GM23338 (cell line): Measurements from ENCODE around the gene TSPAN12. TPM values are rescaled to one million over a fixed set of nuclear protein-coding genes. Genes with fewer than 3 reads are reported as not detected.

Experiments used
- ATAC-seq: fragments of 200-7000 bp; cut with Tn5 transposase; 3 replicates; pipeline ENCODE4 v1.9.1; 2020
- DNase-seq: peaks from one replicate; pipeline ENCODE4 v3.0.0-alpha.2; 2015; ENCODE audit warnings: low spot score
- H2AFZ ChIP-seq: fragments of 200-600 bp; sonication (generic); 2 replicates; pipeline ENCODE4 v1.8.0; 2016; ENCODE audit warnings: antibody characterized with exemption, mild to moderate bottlenecking, moderate library complexity
- H3F3A ChIP-seq: fragments of 200-600 bp; sonication (generic); replicated peaks from 2 replicates; pipeline ENCODE4 v1.8.0; 2017; ENCODE audit warnings: antibody characterized with exemption, mixed run types, low read depth
- H3K27ac ChIP-seq: fragments of 200-600 bp; sonication (generic); 2 replicates; pipeline ENCODE4 v1.6.1; 2016; ENCODE audit warnings: low read depth
- H3K27me3 ChIP-seq: fragments of 200-600 bp; sonication (generic); 2 replicates; pipeline ENCODE4 v1.8.0; 2016; ENCODE audit warnings: mild to moderate bottlenecking, mixed run types, moderate library complexity; ENCODE audit not compliant: insufficient read depth
- H3K36me3 ChIP-seq: fragments of 200-600 bp; sonication (generic); 2 replicates; pipeline ENCODE4 v1.8.0; 2016; ENCODE audit warnings: mild to moderate bottlenecking; ENCODE audit not compliant: insufficient read depth
- H3K4me1 ChIP-seq: fragments of 200-600 bp; sonication (generic); 2 replicates; pipeline ENCODE4 v1.8.0; 2016; ENCODE audit warnings: mild to moderate bottlenecking, moderate library complexity; ENCODE audit not compliant: insufficient read depth
- H3K4me2 ChIP-seq: fragments of 200-600 bp; sonication (generic); 2 replicates; pipeline ENCODE4 v1.7.1; 2017; ENCODE audit warnings: mixed run types
- H3K4me3 ChIP-seq: fragments of 200-600 bp; sonication (generic); 2 replicates; pipeline ENCODE4 v1.6.1; 2016; ENCODE audit warnings: mixed run types
- H3K79me2 ChIP-seq: fragments of 200-600 bp; sonication (generic); replicated peaks from 2 replicates; pipeline ENCODE4 v1.8.0; 2017; ENCODE audit warnings: mild to moderate bottlenecking; ENCODE audit not compliant: insufficient read depth
- H3K9me2 ChIP-seq: fragments of 200-600 bp; sonication (generic); 2 replicates; pipeline ENCODE4 v1.8.0; 2017; ENCODE audit not compliant: insufficient read depth
- H4K20me1 ChIP-seq: fragments of 200-600 bp; sonication (generic); replicated peaks from 2 replicates; pipeline ENCODE4 v1.8.0; 2017; ENCODE audit warnings: mild to moderate bottlenecking; ENCODE audit not compliant: insufficient read depth
- H3K27ac Mint-ChIP-seq: 2 replicates; pipeline ENCODE4 v1.8.0; 2020; ENCODE audit warnings: inconsistent platforms, mild to moderate bottlenecking, moderate library complexity, mixed read lengths
- H3K27me3 Mint-ChIP-seq: 3 replicates; pipeline ENCODE4 v1.8.0; 2022; ENCODE audit warnings: low read depth, mild to moderate bottlenecking, moderate library complexity, mixed read lengths, inconsistent platforms; ENCODE audit not compliant: insufficient read depth, poor library complexity
- H3K36me3 Mint-ChIP-seq: 3 replicates; pipeline ENCODE4 v1.8.0; 2021; ENCODE audit warnings: low read depth, mild to moderate bottlenecking, inconsistent platforms, moderate library complexity, mixed read lengths
- H3K4me1 Mint-ChIP-seq: 3 replicates; pipeline ENCODE4 v1.8.0; 2020; ENCODE audit warnings: mild to moderate bottlenecking, inconsistent platforms, mixed read lengths
- H3K4me3 Mint-ChIP-seq: 3 replicates; pipeline ENCODE4 v1.8.0; 2021; ENCODE audit warnings: moderate library complexity, mild to moderate bottlenecking, inconsistent platforms, mixed read lengths
- H3K9me3 Mint-ChIP-seq: 3 replicates; pipeline ENCODE4 v1.8.0; 2020; ENCODE audit warnings: moderate library complexity, mild to moderate bottlenecking, inconsistent platforms, mixed read lengths
- CREB1 ChIP-seq: fragments of 250-450 bp; sonication (Bioruptor Pico); IDR thresholded peaks from 2 replicates; pipeline ENCODE4 v1.5.0; 2020; ENCODE audit warnings: low read depth, mild to moderate bottlenecking, moderate library complexity
- EZH2 ChIP-seq: fragments of 200-600 bp; sonication (generic); IDR thresholded peaks from one replicate; pipeline ENCODE4 v1.8.0; 2017; ENCODE audit warnings: antibody characterized with exemption, mild to moderate bottlenecking, low read depth; ENCODE audit not compliant: unreplicated experiment
- EZH2phosphoT487 ChIP-seq: fragments of 200-600 bp; sonication (generic); IDR thresholded peaks from one replicate; pipeline ENCODE4 v1.8.1; 2018; ENCODE audit warnings: antibody characterized with exemption; ENCODE audit not compliant: unreplicated experiment
- JUNB ChIP-seq: IDR thresholded peaks from one replicate; pipeline ENCODE4 v1.6.1; 2016; ENCODE audit warnings: antibody characterized with exemption; ENCODE audit not compliant: unreplicated experiment
- NANOG ChIP-seq: IDR thresholded peaks from 2 replicates; pipeline ENCODE4 v1.6.1; 2016; ENCODE audit warnings: antibody characterized with exemption, borderline replicate concordance
- POLR2AphosphoS5 ChIP-seq: IDR thresholded peaks from 2 replicates; pipeline ENCODE4 v1.6.1; 2016; ENCODE audit warnings: antibody characterized with exemption, low read depth
- STAT1 ChIP-seq: IDR thresholded peaks from one replicate; pipeline ENCODE4 v1.6.1; 2016; ENCODE audit warnings: antibody characterized with exemption; ENCODE audit not compliant: unreplicated experiment
- ZNF114 ChIP-seq: fragments of 250-450 bp; sonication (Bioruptor Pico); IDR thresholded peaks from 2 replicates; pipeline ENCODE4 v1.5.0; 2020; ENCODE audit warnings: mild to moderate bottlenecking, moderate library complexity
- ZNF331 ChIP-seq: fragments of 250-450 bp; sonication (Bioruptor Pico); IDR thresholded peaks from 2 replicates; pipeline ENCODE4 v1.5.0; 2020; ENCODE audit warnings: low read depth, mild to moderate bottlenecking, moderate library complexity
- polyA plus RNA-seq: library from polyadenylated mRNA; unstranded; fragments of >200 nt; fragmentation: Nextera tagmentation; extraction: Ambion mirVana; gene quantifications from 2 replicates; pipeline ENCODE4 v1.2.1, GENCODE V29; 2016
- total RNA-seq: library from RNA; depleted of rRNA; stranded (reverse); fragments of >200 nt; shearing (Covaris generic); gene quantifications from 2 replicates; pipeline ENCODE4 v1.2.3, GENCODE V29; 2014
- TF ChIP-seq, protein P1 (sequence below): IDR thresholded peaks from 2 replicates; pipeline ENCODE4 v1.6.1; 2016; ENCODE audit warnings: antibody characterized with exemption
- TF ChIP-seq, protein P2 (sequence below): fragments of 250-450 bp; sonication (Bioruptor Pico); IDR thresholded peaks from 2 replicates; pipeline ENCODE4 v1.5.0; 2020; ENCODE audit warnings: mild to moderate bottlenecking, moderate library complexity
- TF ChIP-seq, protein P3 (sequence below), 2 experiments: fragments of 200-600 bp in 1 of 2; sonication (generic) in 1 of 2; conservative IDR thresholded peaks; 2 replicates each; pipeline versions ENCODE4 v1.5.1 to v1.6.1; 2016 to 2017; ENCODE audit warnings: antibody characterized with exemption in 2 of 2, low read depth in 2 of 2, mild to moderate bottlenecking in 2 of 2, moderate library complexity in 1 of 2
- TF ChIP-seq, protein P4 (sequence below): IDR thresholded peaks from one replicate; pipeline ENCODE4 v1.6.1; 2018; ENCODE audit warnings: antibody characterized with exemption; ENCODE audit not compliant: unreplicated experiment

TSPAN12 gene
- total and polyA plus RNA-seq, 2 experiments from 2014 or later = 9.7 to 11.7 TPM

DNA sequence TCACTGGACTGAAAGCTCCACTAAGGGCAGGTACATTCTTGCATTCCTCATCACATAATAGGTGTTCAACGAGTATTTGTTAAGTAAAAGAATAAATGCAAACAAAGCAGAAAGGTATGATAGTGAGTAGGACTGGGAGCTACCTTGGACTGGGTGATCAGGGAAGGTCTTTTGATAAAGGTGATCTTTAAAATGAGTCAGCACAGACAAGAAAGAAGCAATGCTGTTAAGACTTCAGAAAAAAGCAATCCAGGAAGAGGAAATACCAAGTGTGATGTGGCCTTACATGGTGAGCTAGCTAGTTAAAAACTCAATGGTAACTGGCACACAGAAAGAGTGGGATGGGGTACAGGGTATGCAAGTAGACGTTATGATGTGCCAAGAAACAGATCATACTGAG lies 40.1 kb downstream of the TSPAN12 start:
- Histone ChIP-seq H3K4me3 (no peak overlapping the region), H4K20me1 (no peaks in the 10 kb centered on the region), H3F3A (no peaks in the 10 kb centered on the region), H2AFZ (no peak overlapping the region), H3K36me3 (no peaks in the 10 kb centered on the region), H3K4me1 (peaks cover 13% of the 10 kb centered on the region), H3K27ac (no peak overlapping the region; the same call in 1 of the 2 replicates), H3K79me2 (no peaks in the 10 kb centered on the region), H3K27me3 (no peaks in the 10 kb centered on the region), H3K4me2 (no peak overlapping the region), H3K9me2 (no peaks in the 10 kb centered on the region)
- TF ChIP-seq CREB1 (CRISPR knock-in tag) (no peak), ZNF114 (no peak), POLR2AphosphoS5 (no peak), ZNF331 (CRISPR knock-in tag) (no peak), EZH2 (no peak), NANOG (no peak), JUNB (no peak), EZH2phosphoT487 (no peak), STAT1 (no peak)
- TF ChIP-seq, protein P1, sequence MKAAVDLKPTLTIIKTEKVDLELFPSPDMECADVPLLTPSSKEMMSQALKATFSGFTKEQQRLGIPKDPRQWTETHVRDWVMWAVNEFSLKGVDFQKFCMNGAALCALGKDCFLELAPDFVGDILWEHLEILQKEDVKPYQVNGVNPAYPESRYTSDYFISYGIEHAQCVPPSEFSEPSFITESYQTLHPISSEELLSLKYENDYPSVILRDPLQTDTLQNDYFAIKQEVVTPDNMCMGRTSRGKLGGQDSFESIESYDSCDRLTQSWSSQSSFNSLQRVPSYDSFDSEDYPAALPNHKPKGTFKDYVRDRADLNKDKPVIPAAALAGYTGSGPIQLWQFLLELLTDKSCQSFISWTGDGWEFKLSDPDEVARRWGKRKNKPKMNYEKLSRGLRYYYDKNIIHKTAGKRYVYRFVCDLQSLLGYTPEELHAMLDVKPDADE = no peak
- TF ChIP-seq, protein P2, sequence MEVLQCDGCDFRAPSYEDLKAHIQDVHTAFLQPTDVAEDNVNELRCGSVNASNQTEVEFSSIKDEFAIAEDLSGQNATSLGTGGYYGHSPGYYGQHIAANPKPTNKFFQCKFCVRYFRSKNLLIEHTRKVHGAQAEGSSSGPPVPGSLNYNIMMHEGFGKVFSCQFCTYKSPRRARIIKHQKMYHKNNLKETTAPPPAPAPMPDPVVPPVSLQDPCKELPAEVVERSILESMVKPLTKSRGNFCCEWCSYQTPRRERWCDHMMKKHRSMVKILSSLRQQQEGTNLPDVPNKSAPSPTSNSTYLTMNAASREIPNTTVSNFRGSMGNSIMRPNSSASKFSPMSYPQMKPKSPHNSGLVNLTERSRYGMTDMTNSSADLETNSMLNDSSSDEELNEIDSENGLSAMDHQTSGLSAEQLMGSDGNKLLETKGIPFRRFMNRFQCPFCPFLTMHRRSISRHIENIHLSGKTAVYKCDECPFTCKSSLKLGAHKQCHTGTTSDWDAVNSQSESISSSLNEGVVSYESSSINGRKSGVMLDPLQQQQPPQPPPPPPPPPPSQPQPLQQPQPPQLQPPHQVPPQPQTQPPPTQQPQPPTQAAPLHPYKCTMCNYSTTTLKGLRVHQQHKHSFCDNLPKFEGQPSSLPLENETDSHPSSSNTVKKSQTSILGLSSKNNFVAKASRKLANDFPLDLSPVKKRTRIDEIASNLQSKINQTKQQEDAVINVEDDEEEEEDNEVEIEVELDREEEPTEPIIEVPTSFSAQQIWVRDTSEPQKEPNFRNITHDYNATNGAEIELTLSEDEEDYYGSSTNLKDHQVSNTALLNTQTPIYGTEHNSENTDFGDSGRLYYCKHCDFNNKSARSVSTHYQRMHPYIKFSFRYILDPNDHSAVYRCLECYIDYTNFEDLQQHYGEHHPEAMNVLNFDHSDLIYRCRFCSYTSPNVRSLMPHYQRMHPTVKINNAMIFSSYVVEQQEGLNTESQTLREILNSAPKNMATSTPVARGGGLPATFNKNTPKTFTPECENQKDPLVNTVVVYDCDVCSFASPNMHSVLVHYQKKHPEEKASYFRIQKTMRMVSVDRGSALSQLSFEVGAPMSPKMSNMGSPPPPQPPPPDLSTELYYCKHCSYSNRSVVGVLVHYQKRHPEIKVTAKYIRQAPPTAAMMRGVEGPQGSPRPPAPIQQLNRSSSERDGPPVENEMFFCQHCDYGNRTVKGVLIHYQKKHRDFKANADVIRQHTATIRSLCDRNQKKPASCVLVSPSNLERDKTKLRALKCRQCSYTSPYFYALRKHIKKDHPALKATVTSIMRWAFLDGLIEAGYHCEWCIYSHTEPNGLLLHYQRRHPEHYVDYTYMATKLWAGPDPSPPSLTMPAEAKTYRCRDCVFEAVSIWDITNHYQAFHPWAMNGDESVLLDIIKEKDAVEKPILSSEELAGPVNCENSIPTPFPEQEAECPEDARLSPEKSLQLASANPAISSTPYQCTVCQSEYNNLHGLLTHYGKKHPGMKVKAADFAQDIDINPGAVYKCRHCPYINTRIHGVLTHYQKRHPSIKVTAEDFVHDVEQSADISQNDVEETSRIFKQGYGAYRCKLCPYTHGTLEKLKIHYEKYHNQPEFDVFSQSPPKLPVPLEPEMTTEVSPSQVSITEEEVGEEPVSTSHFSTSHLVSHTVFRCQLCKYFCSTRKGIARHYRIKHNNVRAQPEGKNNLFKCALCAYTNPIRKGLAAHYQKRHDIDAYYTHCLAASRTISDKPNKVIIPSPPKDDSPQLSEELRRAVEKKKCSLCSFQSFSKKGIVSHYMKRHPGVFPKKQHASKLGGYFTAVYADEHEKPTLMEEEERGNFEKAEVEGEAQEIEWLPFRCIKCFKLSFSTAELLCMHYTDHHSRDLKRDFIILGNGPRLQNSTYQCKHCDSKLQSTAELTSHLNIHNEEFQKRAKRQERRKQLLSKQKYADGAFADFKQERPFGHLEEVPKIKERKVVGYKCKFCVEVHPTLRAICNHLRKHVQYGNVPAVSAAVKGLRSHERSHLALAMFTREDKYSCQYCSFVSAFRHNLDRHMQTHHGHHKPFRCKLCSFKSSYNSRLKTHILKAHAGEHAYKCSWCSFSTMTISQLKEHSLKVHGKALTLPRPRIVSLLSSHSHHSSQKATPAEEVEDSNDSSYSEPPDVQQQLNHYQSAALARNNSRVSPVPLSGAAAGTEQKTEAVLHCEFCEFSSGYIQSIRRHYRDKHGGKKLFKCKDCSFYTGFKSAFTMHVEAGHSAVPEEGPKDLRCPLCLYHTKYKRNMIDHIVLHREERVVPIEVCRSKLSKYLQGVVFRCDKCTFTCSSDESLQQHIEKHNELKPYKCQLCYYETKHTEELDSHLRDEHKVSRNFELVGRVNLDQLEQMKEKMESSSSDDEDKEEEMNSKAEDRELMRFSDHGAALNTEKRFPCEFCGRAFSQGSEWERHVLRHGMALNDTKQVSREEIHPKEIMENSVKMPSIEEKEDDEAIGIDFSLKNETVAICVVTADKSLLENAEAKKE (CRISPR knock-in tag) = no peak
- TF ChIP-seq, protein P3, sequence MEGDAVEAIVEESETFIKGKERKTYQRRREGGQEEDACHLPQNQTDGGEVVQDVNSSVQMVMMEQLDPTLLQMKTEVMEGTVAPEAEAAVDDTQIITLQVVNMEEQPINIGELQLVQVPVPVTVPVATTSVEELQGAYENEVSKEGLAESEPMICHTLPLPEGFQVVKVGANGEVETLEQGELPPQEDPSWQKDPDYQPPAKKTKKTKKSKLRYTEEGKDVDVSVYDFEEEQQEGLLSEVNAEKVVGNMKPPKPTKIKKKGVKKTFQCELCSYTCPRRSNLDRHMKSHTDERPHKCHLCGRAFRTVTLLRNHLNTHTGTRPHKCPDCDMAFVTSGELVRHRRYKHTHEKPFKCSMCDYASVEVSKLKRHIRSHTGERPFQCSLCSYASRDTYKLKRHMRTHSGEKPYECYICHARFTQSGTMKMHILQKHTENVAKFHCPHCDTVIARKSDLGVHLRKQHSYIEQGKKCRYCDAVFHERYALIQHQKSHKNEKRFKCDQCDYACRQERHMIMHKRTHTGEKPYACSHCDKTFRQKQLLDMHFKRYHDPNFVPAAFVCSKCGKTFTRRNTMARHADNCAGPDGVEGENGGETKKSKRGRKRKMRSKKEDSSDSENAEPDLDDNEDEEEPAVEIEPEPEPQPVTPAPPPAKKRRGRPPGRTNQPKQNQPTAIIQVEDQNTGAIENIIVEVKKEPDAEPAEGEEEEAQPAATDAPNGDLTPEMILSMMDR (conservative IDR thresholded peaks at IDR 0.05; ENCODE audit: low read depth in 2 of 2) = no peak
- TF ChIP-seq, protein P4, sequence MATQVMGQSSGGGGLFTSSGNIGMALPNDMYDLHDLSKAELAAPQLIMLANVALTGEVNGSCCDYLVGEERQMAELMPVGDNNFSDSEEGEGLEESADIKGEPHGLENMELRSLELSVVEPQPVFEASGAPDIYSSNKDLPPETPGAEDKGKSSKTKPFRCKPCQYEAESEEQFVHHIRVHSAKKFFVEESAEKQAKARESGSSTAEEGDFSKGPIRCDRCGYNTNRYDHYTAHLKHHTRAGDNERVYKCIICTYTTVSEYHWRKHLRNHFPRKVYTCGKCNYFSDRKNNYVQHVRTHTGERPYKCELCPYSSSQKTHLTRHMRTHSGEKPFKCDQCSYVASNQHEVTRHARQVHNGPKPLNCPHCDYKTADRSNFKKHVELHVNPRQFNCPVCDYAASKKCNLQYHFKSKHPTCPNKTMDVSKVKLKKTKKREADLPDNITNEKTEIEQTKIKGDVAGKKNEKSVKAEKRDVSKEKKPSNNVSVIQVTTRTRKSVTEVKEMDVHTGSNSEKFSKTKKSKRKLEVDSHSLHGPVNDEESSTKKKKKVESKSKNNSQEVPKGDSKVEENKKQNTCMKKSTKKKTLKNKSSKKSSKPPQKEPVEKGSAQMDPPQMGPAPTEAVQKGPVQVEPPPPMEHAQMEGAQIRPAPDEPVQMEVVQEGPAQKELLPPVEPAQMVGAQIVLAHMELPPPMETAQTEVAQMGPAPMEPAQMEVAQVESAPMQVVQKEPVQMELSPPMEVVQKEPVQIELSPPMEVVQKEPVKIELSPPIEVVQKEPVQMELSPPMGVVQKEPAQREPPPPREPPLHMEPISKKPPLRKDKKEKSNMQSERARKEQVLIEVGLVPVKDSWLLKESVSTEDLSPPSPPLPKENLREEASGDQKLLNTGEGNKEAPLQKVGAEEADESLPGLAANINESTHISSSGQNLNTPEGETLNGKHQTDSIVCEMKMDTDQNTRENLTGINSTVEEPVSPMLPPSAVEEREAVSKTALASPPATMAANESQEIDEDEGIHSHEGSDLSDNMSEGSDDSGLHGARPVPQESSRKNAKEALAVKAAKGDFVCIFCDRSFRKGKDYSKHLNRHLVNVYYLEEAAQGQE = no peak
- Mint-ChIP-seq H3K4me1 (peaks cover 22% of the 10 kb centered on the region), H3K27me3 (no peaks in the 10 kb centered on the region), H3K9me3 (no peaks in the 10 kb centered on the region), H3K36me3 (peaks cover 3% of the 10 kb centered on the region; the same call in 2 of the 3 replicates), H3K4me3 (no peak overlapping the region), H3K27ac (peak overlapping the region; percentile 85)
- ATAC-seq (no peak), DNase-seq (no peak)
